Ovary (tissue), 9 donors: Measurements from ENCODE around the gene PLAC8L1. TPM values are rescaled to one million over a fixed set of nuclear protein-coding genes. Genes with fewer than 3 reads are reported as not detected.
"Not testable (repeated sequence)": the region's sequence is repeated elsewhere in the genome, so short reads cannot be mapped to it uniquely, and the experiment has no call there.

Experiments used
- DNase-seq, 5 donors: peaks; one replicate each; pipeline ENCODE4 v3.0.0-alpha.2; 2019 to 2020
- H3K27ac ChIP-seq, 2 donors: fragments of 200-600 bp; one replicate each; pipeline versions ENCODE4 v1.5.1 to v1.8.0; 2019 to 2022
- H3K27me3 ChIP-seq: fragments of 200-600 bp; one replicate; pipeline ENCODE4 v1.8.0; 2022
- H3K36me3 ChIP-seq: fragments of 200-600 bp; sonication (generic); one replicate; pipeline ENCODE4 v1.5.1; 2019
- H3K4me1 ChIP-seq: one replicate; pipeline ENCODE4 v1.8.1; 2013; ENCODE audit warnings: mild to moderate bottlenecking, moderate library complexity; ENCODE audit not compliant: insufficient read depth
- H3K4me3 ChIP-seq: fragments of 200-600 bp; sonication (generic); one replicate; pipeline ENCODE4 v1.5.1; 2017
- H3K9me3 ChIP-seq, 2 donors: fragments of 200-600 bp in 1 of 2; sonication (generic) in 1 of 2; one replicate each; pipeline versions ENCODE4 v1.5.1 to v1.8.1; 2013 to 2019; ENCODE audit warnings: mild to moderate bottlenecking in 1 of 2, moderate library complexity in 1 of 2
- EP300 ChIP-seq: sonication (generic); formaldehyde crosslinking; IDR thresholded peaks from one replicate; pipeline ENCODE4 v1.6.1; 2017; ENCODE audit warnings: antibody characterized with exemption
- POLR2A ChIP-seq: fragments of 450-650 bp; IDR thresholded peaks from one replicate; pipeline ENCODE4 v1.6.1; 2017; ENCODE audit warnings: antibody characterized with exemption, mild to moderate bottlenecking, moderate library complexity
- WGBS, 3 donors: extraction: QIAGEN DNeasy Blood & Tissue Kit in 1 of 3; methylation state at CpG; one replicate each; pipeline versions ENCODE4 v1.1.5 to v1.1.7; 2013 to 2017; 5-methylcytosine and 5-hydroxymethylcytosine counted together
- intact Hi-C, 4 donors: fragments of 100-400 bp; cut with DNase I; formaldehyde crosslinking; loops; one replicate each; pipeline versions ENCODE4 v1.11.0 to v1.15.1; 2022 to 2023
- polyA plus RNA-seq, 2 donors: library from polyadenylated mRNA; stranded (reverse); fragments of 200-250 nt in 1 of 2; fragments of 350-450 nt in 1 of 2; fragmentation: Illumina TruSeq in 1 of 2; extraction: RNeasy Lipid Tissue Mini Kit (QIAGEN cat#74804) in 1 of 2; gene quantifications; one replicate each; pipeline ENCODE4 v1.2.3, GENCODE V29; 2013 to 2014
- total RNA-seq, 7 donors: library from RNA; depleted of rRNA in 2 of 7; stranded (reverse); fragments of >200 nt in 2 of 7; fragmentation: NEBNext Ultra II Directional in 3 of 7; extraction: Animal tissue kit (Norgen Biotek cat#: 25700) in 3 of 7; gene quantifications; one replicate each; pipeline versions ENCODE4 v1.1.0 to v1.2.4, GENCODE V29; 2016 to 2023
- TF ChIP-seq, protein P1 (sequence below), 3 donors: fragments of 450-650 bp in 2 of 3; fragments of 200-600 bp in 1 of 3; IDR thresholded peaks; one replicate each; pipeline versions ENCODE4 v1.5.1 to v1.8.0; 2016 to 2022; ENCODE audit warnings: antibody characterized with exemption in 3 of 3, mild to moderate bottlenecking in 1 of 3
- donor health status: DM: no; HTN: no; CAD: no; lungs with moderate emphysema.
- donor health status: DM: no; HTN: no; CAD: no.
- donor health status: Bipolar disorder and iron deficiency.
- donor health status: DM: yes; HTN: yes; CAD: no.
- donor health status: DM: no; HTN: no; CAD: no.
- donor health status: DM: yes; HTN: yes; CAD: no.

Gene PLAC8L1
- total and polyA plus RNA-seq, 9 donors, result 0.70 to 0.78 (median 0.78) TPM; not detected in 6

DNA sequence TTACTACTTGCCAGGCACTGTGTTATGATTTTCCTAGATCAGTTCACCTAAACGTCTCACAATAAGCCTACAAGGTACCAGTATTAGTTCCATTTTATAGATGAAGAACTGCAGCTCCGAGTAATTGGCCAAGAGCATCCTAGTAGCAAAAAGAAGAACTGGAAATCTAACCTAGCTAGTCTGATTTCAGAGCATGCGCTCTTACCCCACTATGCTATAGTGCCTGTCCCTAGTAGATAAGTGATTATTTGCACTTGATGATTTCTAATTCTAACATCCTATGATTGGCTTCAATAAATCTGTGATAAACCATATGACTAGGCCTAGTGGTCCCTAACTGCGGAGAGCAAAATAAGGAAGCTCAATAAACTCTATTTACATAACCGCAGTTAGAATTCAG is 7.1 kb upstream of the PLAC8L1 start:
- Histone ChIP-seq H3K27me3 (no peaks in the 10 kb centered on the region), H3K9me3 (no peaks in the 10 kb centered on the region), H3K4me1 (no peaks in the 10 kb centered on the region), H3K27ac (no peak overlapping the region), H3K36me3 (no peaks in the 10 kb centered on the region), H3K4me3 (no peak overlapping the region)
- DNase-seq, result no peak
- intact Hi-C loops, result no loop called here
- no peak for TF ChIP-seq POLR2A
- no peak for TF ChIP-seq EP300
- TF ChIP-seq, protein P1, sequence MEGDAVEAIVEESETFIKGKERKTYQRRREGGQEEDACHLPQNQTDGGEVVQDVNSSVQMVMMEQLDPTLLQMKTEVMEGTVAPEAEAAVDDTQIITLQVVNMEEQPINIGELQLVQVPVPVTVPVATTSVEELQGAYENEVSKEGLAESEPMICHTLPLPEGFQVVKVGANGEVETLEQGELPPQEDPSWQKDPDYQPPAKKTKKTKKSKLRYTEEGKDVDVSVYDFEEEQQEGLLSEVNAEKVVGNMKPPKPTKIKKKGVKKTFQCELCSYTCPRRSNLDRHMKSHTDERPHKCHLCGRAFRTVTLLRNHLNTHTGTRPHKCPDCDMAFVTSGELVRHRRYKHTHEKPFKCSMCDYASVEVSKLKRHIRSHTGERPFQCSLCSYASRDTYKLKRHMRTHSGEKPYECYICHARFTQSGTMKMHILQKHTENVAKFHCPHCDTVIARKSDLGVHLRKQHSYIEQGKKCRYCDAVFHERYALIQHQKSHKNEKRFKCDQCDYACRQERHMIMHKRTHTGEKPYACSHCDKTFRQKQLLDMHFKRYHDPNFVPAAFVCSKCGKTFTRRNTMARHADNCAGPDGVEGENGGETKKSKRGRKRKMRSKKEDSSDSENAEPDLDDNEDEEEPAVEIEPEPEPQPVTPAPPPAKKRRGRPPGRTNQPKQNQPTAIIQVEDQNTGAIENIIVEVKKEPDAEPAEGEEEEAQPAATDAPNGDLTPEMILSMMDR (IDR thresholded peaks at IDR 0.05), result no peak
- 78 to 93% (median 84%) methylated on average over 5 of the region's 5 CpGs for WGBS, 3 donors

DNA sequence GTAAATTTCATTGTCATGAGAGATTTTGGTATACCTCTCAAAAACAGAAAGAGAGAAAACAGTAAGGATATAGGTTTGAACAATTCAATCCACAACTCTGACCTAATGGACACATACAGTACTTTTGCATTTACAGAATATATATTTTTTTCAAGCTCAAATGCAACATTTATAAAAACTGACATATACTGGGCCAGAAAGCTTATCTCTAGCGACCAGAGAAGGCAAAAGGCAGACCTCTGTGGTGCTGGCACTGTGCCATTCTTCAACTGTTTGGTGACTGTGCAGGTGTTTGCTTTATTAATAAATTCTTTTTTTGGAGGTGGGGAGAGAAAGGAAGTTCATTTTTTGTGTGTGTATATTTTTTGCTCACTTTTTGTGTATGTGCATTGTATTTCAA is 6.0 kb upstream of the PLAC8L1 start:
- TF ChIP-seq POLR2A (no peak), EP300 (no peak)
- TF ChIP-seq, protein P1 (IDR thresholded peaks at IDR 0.05), result no peak
- H3K27me3 ChIP-seq, result no peaks in the 10 kb centered on the region
- no peaks in the 10 kb centered on the region for H3K4me1 ChIP-seq
- 50 to 60% (median 56%) methylated on average over 1 of the region's 1 CpG for WGBS, 3 donors
- no peaks in the 10 kb centered on the region for H3K9me3 ChIP-seq
- no peaks in the 10 kb centered on the region for H3K36me3 ChIP-seq
- H3K27ac ChIP-seq, result no peak overlapping the region
- intact Hi-C loops, result no loop called here
- no peak overlapping the region for H3K4me3 ChIP-seq
- no peak for DNase-seq

DNA sequence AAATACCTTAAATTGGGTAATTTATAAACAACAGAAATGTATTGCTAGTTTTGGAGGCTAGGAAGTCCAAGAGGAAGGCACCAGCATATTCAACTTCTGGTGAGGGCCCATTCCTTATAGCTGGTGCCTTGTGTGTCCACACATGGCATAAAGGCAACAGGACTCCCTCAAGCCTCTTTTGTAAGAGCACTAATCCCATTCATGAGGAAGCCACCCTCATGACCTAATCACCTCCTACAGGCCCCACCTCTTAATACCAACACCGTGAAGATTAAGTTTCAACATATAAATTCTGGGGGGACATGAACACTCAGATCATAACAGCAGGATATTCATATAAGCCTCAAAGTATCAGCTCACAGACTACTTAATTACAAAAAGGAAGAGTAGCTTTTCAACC is 4.0 kb upstream of the PLAC8L1 start:
- Histone ChIP-seq H3K4me3 (no peak overlapping the region), H3K4me1 (no peaks in the 10 kb centered on the region), H3K36me3 (no peaks in the 10 kb centered on the region), H3K9me3 (no peaks in the 10 kb centered on the region), H3K27ac (no peak overlapping the region), H3K27me3 (no peaks in the 10 kb centered on the region)
- intact Hi-C loops, result no loop called here
- WGBS, 3 donors, result 71 to 77% (median 73%) methylated on average over 1 of the region's 1 CpG
- TF ChIP-seq POLR2A, result no peak
- no peak for TF ChIP-seq EP300
- TF ChIP-seq, protein P1 (IDR thresholded peaks at IDR 0.05), result no peak
- DNase-seq, result no peak

DNA sequence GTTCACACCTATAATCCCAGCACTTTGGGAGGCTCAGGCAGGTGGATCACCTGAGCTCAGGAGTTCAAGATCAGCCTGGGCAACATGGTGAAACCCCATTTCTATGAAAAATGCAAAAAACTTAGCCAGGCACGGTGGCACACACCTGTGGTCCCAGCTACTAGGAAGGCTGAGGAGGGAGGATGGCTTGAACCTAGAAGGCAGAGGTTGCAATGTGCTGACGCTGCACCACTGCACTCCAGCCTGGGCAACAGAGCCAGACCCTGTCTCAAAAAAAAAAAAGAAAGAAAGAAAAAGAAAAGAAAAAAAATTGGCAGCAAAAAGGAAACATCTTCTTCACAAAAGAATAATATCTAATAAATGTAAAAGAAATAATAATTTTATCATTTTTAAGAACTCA is 3.5 kb upstream of the PLAC8L1 start:
- 89 to 97% (median 92%) methylated on average over 2 of the region's 2 CpGs for WGBS, 3 donors
- H3K27ac ChIP-seq, H3K4me1 ChIP-seq, H3K4me3 ChIP-seq, H3K9me3 ChIP-seq, intact Hi-C loops, H3K36me3 ChIP-seq, H3K27me3 ChIP-seq, DNase-seq: not testable (repeated sequence)

DNA sequence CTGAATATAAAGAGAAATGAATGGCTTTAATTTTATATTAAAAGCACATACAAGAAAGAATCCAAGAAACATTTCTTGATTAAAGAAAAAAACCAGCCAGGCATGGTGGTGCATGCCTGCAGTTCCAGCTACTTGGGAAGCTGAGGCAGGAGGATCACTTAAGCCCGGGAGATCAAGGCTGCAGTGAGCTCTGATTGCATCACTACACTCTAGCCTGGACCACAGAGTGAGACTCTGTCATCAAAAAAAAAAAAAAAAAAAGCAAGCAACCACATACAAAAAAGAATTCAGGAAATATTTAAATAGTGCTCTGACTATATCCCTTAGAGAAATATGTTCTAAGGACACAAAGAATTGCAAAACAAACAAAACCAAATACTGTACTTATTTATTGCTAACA is 2.5 kb upstream of the PLAC8L1 start:
- DNase-seq, result no peak
- Histone ChIP-seq H3K4me1 (no peaks in the 10 kb centered on the region), H3K4me3 (no peak overlapping the region), H3K27ac (no peak overlapping the region), H3K27me3 (no peaks in the 10 kb centered on the region), H3K9me3 (no peaks in the 10 kb centered on the region), H3K36me3 (no peaks in the 10 kb centered on the region)
- intact Hi-C loops, result no loop called here
- WGBS, 3 donors, result 40 to 67% (median 56%) methylated on average over 1 of the region's 1 CpG
- TF ChIP-seq EP300 (no peak), POLR2A (no peak)

DNA sequence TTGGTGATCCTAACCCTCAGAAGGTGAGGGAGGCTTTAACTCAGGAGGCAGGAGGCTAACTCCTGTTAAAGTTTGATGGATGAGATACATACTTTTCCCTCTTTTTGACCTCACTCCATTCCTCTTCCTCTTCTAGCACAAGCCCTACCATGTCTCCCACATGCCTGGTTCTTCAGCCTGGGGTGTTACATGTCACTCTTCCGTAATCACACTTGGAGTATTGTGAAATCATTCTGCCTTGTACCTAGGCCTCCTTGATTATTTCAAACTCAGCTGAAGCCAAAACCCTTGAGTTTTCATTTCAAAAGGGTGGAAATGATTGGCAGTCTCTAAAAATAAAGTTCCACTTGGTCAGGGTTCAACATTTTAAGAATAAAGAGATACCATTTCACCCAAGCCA is 1.8 kb downstream of the PLAC8L1 start:
- 2 to 100% (median 58%) methylated on average over 1 of the region's 1 CpG for WGBS, 3 donors
- intact Hi-C loops, result no loop called here
- no peak overlapping the region for H3K27ac ChIP-seq
- no peaks in the 10 kb centered on the region for H3K9me3 ChIP-seq
- no peaks in the 10 kb centered on the region for H3K4me1 ChIP-seq
- no peak overlapping the region for H3K4me3 ChIP-seq
- H3K36me3 ChIP-seq, result no peaks in the 10 kb centered on the region
- H3K27me3 ChIP-seq, result no peaks in the 10 kb centered on the region
- TF ChIP-seq POLR2A (no peak), EP300 (no peak)
- TF ChIP-seq, protein P1 (IDR thresholded peaks at IDR 0.05), result no peak
- DNase-seq, result no peak
